PC-9 (cell line): Measurements from ENCODE around the gene COL4A2.

Experiments used
- CTCF ChIP-seq: fragments of 200-600 bp; sonication (generic); conservative IDR thresholded peaks from 2 replicates; pipeline ENCODE4 v1.6.1; 2017; ENCODE audit warnings: mixed run types, antibody characterized with exemption, mild to moderate bottlenecking, moderate library complexity
- EZH2 ChIP-seq: fragments of 200-600 bp; sonication (generic); IDR thresholded peaks from 2 replicates; pipeline ENCODE4 v1.8.0; 2017; ENCODE audit warnings: antibody characterized with exemption, low read depth

GRCh38 chr13:110483386-110483968 lies 176.4 kb downstream of the COL4A2 start:
- no peak for TF ChIP-seq CTCF
- TF ChIP-seq EZH2: no peak
